AG04450 (cell line): ENCODE measurements around the gene SUN3. TPM values are rescaled to one million over a fixed set of nuclear protein-coding genes. Genes with fewer than 3 reads are reported as not detected.

Experiments used
- CTCF ChIA-PET: fragments of 300-600, 350-600 bp; formaldehyde crosslinking; extraction: SDS; loops from one replicate; lab custom pipeline; 2022; ENCODE audit warnings: antibody characterized with exemption, inconsistent platforms; lab: Charles Lee
- POLR2A ChIA-PET: fragments of 350-600 bp; formaldehyde crosslinking; extraction: SDS; loops from one replicate; lab custom pipeline; 2021; ENCODE audit warnings: antibody characterized with exemption, inconsistent platforms; lab: Yijun Ruan, JAX
- DNase-seq: peaks from one replicate; pipeline ENCODE4 v3.0.0-alpha.2; 2011; ENCODE audit warnings: low read depth, low spot score
- H3K27ac ChIP-seq: one replicate; pipeline ENCODE4 v1.5.1; 2012; ENCODE audit warnings: low read depth, low read length, control low read depth
- H3K27me3 ChIP-seq: one replicate; pipeline ENCODE4 v1.6.0; 2012; ENCODE audit warnings: low read length; ENCODE audit not compliant: control insufficient read depth, insufficient read depth
- H3K4me3 ChIP-seq: 2 replicates; pipeline ENCODE4 v1.5.1; 2011; ENCODE audit warnings: mild to moderate bottlenecking, low read depth, low read length, control low read depth
- H3K9me3 ChIP-seq: 2 replicates; pipeline ENCODE4 v1.5.1; 2012; ENCODE audit warnings: low read length; ENCODE audit not compliant: control insufficient read depth, insufficient read depth
- CTCF ChIP-seq: IDR thresholded peaks from 2 replicates; pipeline ENCODE4 v1.5.1; 2011; ENCODE audit warnings: low read depth, low read length, control low read depth, inconsistent platforms
- polyA plus RNA-seq: library from polyadenylated mRNA; depleted of rRNA; stranded (reverse); fragments of >200 nt; gene quantifications from 2 replicates; pipeline ENCODE4 v1.2.3, GENCODE V29; 2011

SUN3 gene
- polyA plus RNA-seq, 1 experiment: not detected

DNA sequence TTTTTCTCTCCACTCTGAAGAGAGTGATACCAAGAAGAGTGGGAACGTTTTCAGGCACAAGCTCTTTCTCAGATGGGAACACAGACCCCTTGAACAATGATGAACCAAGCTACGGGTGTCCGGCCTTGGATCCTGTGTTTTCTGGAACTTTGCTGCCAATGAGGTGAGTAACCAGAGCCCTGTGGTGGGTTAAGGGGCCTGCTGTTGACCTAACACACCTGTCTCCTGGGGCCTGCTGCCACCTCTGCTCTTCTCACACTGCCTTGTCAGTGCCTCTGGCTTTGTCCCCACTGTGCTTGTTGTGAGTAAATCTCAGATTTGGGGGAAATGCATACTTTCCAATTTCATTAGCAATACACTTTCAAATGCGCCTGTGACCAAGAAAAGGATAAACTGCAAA lies 79.2 kb downstream of the SUN3 start:
- no peak for DNase-seq
- no peak for TF ChIP-seq CTCF
- H3K27ac ChIP-seq: no peak overlapping the region
- H3K27me3 ChIP-seq: no peaks in the 10 kb centered on the region
- no peaks in the 10 kb centered on the region for H3K9me3 ChIP-seq
- H3K4me3 ChIP-seq: no peak overlapping the region
- CTCF ChIA-PET: interaction anchor here (2.0 to 6.7 kb wide), 2 partner anchors 19 to 161 kb away, joined by 6 to 76 read pairs; no protein-coding TSS in a partner anchor
- POLR2A ChIA-PET: no interaction called here

DNA sequence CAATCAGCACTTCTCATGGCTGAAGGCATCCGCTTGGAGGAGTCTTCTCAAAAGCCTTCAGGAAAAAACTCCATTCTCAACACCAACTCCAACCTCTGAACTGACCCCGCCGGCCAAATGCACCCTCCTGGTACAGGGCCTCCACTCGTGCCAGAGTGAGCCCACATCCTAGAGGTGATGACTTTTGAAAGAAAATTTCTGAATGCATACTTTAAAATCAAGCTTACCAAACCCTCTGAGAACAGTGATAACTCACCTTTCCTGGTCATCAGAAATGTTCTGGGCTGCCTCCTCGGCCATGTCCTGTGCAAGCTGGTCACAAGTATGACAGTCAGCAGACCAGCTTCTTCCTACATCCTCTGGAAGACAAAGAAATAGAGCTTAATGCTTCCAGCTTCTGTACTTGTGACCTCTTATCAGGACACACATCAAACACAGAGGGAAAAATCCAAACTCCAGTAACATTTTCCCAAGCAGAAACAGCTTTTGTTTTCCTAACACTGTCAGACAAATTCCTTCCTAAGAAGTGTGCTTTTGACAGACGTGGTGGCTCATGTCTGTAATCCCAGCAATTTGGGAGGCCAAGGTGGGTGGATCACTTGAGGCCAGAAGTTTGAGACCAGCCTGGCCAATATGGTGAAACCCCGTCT lies 80.6 kb downstream of the SUN3 start, which contains the start of gene PKD1L1:
PKD1L1 (minus strand) TSS at position 326 of the 650 bp plus-strand sequence; CDS start at position 300, 26 bp downstream.
- Histone ChIP-seq H3K27me3 (no peaks in the 10 kb centered on the region), H3K4me3 (no peak within 1 kb of the TSS), H3K27ac (no peak within 1 kb of the TSS), H3K9me3 (no peaks in the 10 kb centered on the region)
- DNase-seq: no peak
- no peak for TF ChIP-seq CTCF
- CTCF ChIA-PET: interaction anchor here (1.5 to 6.7 kb wide), 4 partner anchors 20 to 682 kb away, joined by 6 to 76 read pairs (median 7); no protein-coding TSS in a partner anchor
- POLR2A ChIA-PET: no interaction called here

GRCh38 chr7:47947355-47947749 lies 81.6 kb downstream of the SUN3 start:
- H3K27me3 ChIP-seq: no peaks in the 10 kb centered on the region
- no peaks in the 10 kb centered on the region for H3K9me3 ChIP-seq
- CTCF ChIA-PET: interaction anchor here (2.1 to 6.7 kb wide), 2 partner anchors 21 to 681 kb away, joined by 7 to 76 read pairs; no protein-coding TSS in a partner anchor
- no peak overlapping the region for H3K27ac ChIP-seq
- DNase-seq: no peak
- POLR2A ChIA-PET: no interaction called here
- H3K4me3 ChIP-seq: no peak overlapping the region
- TF ChIP-seq CTCF: no peak

GRCh38 chr7:47946581-47947354 lies 82.1 kb downstream of the SUN3 start:
- DNase-seq: no peak
- H3K27ac ChIP-seq: no peak overlapping the region
- no peak for TF ChIP-seq CTCF
- ChIA-PET POLR2A (no interaction called here), CTCF (interaction anchor here (2.1 to 6.7 kb wide), 3 partner anchors 16 to 681 kb away, joined by 7 to 76 read pairs (median 25); no protein-coding TSS in a partner anchor)
- no peaks in the 10 kb centered on the region for H3K27me3 ChIP-seq
- H3K9me3 ChIP-seq: no peaks in the 10 kb centered on the region
- H3K4me3 ChIP-seq: no peak overlapping the region
